SW480 (cell line): ENCODE data around the gene BACE2.
A peak's percentile ranks its signal among the peaks of the same experiment; 100 is the strongest.
"Not testable (repeated sequence)": the region's sequence is repeated elsewhere in the genome, so short reads cannot be mapped to it uniquely, and the experiment has no call there.

ENCODE experiments used
- DNase-seq: peaks from one replicate; pipeline ENCODE4 v3.0.0-alpha.2; 2016; ENCODE audit warnings: low spot score

The BACE2 gene

DNA sequence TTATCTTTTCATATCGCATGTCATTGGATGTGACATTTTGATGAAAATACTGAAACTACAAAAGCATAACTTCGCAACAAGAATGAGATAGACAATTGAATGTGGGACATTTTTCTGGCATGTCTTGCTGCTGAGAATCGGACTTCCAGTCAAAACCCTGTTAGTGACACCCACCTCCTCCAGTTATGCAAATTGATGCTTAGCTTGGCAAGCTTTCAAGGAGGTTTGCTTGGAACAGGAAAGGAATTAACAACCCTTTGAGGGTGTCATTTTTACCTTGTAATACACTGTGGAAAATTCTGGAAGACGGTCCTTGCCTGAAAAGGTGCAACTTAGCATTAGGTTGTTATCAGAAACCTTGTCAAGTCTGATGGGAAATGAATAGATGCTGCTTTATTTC is 109.9 kb downstream of the BACE2 start:
- no peak for DNase-seq

DNA sequence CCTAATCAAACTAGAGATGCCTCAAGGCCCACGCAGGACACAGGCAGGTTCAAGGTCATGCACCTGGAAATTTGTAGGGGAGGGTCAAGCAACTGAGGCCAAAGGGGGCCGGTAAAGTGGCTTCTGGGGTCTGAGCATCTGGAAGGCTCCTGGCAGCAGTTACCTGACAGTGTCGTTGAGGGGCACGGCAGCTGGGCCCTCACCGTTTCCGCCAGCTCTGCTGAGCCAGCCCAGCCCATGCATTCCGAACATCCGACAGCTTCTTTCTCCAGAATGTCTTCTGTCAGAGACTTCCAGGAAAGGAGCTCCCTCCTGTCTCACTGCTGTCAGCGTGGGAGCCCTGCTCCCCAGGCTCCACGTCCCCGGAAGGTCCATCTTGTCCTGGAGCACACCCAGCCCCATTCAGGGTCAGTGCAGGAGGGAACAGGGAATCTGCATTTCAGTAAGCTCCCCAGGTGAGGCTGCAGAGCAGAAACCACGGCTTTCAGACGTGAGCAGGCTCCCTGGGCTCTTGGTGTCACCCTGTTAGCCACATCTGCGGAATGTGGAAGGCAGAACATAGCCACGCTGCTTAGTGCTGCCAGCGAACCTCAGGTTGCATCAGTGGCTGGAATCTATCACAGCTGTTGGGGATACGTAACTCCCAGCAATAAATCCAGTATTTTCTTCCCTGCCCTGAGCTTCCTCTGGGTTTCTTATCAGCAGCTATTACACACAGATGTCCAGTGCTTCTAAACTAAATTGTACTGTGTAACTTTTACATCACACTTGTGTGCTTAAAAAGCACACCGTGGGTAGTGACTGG is 112.4 kb downstream of the BACE2 start:
- no peak for DNase-seq

DNA sequence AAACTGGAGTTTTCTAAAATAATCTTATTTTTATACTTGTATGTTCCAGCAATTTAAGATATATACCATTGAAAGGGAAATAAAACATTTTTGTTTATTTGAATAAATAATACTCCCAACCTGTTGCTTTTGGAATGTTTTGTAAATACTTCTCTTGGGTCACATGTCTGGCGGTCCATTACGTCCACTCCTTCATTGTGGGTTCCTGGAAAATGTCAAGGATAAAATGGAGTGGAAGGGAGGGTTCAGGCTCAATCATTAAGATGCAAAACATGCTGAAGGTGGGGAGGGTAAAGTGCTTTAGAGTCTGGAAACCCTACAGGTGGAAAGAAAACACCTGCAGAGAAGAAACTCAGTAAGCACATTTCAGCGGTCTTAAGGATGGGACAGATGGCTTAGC is 114.5 kb downstream of the BACE2 start:
- no peak for DNase-seq

DNA sequence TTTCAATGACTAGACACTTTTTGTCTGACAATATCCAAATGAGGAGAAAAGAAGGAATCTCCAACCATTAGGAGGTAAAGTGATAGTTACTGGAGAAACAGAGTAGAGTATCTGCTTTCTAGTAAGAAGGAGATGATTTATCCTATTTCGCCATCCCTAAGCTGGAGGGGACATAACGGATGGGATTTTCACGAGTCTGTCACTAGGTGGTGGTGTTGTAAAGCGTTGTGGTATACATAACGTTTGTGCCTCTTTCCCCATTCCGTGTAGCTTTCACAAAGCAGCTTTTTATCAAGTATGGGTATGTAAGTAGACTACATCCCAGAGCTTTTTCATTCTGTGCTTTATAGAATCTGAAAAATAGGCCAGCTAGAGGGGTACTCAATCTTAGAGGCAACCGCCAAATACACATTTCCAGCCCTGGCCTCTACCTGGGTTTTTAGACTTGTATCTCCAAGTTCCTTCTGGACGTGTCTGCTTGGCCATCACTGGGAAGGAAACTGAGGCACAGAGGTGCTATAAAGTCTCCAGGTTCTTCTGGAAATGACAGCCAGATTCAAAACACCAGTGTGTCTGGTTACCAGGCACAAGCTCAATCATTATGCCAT is 115.4 kb downstream of the BACE2 start:
- DNase-seq, result peak; percentile 87

GRCh38 chr21:41289431-41289830 is 121.5 kb downstream of the BACE2 start:
- DNase-seq, result no peak

DNA sequence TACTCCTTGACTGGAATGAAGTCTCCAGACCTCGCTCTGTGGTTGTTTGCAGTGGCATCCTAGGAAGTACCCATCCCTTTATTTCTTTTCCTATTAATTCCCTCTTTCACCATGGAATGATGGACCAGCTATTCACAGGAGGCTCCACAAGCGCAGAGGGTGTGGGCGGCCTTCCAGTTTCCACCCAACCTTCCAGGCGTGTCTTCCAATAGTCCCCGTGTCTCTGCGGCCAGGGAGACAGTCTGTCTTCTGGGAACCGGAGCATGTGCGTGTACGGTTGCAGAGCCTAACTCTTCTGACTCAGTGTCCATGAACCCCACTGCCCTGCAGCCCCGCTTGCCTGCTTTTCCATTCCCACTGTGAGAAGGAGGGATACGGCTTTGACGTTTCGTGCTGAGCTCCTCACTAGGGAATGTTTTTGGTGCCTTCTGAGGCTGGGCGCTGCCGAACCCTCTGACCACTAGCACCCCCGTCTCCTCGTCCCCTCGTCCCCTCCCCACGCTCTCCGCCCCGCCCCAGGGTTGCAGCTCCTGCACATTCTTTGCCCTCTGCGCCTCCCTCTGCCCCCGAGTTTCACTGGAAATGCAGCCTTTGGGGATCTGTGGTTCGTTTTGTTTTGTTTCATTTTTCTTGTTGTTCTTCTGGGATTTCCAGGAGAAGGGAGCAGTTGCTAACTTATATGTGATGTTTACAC is 122.3 kb downstream of the BACE2 start:
- no peak for DNase-seq

DNA sequence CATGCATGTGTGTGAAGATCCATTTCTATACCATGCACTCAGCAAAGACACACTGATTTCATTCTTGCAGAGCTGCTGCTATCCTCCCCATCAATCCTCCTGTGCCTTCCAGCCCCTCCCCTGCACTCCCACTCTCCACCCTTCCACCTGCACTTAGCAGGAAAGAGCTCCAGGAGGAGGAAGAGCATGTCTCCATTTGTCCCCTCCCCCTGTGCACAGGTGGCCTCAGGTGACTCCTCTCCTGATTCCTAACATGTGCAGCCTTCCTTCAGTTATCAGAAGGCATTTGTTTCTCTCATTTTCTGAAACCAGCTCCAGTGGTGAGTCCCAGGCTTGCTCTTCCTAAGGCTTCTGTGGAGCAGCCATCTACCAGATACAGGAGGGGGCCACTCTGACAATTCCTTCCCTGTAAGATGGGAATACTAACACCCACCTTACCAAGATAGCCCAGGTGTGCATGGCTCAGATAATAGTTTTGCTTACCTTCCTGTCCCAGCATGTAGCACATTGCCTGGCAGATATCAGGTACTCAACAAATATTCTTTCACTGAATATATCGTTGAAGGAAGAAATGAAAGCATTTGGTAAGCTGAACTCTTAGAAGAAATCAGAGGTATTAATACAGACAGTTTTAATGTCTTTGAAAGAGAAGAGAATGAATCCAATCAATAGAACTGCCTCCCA is 126.7 kb downstream of the BACE2 start:
- DNase-seq, result no peak

DNA sequence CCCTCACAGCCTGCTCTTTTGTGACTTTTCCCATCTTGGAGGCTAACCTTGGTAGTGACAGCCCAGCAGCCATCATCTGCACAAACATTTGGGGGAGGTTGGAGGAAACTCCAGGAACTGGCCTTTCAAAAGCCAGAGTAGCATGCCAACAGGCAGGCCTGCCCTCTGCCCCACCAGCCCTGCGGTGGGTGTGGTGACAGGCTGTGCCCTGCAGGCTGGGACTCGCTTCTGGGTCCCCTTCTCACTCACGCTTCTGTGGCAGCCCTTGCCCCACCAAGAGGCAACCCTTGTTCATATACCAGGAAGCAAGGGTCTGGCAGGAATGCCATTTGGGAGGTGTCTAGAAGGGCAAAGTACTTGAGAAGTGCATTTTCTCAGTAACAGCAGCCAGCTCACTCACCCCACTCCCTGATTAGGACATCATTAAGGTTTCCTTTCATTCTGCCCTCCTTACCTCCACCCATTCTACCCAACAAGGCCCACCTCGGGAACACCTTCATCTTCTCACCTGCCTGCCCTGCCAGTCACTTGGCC is 127.8 kb downstream of the BACE2 start:
- no peak for DNase-seq

DNA sequence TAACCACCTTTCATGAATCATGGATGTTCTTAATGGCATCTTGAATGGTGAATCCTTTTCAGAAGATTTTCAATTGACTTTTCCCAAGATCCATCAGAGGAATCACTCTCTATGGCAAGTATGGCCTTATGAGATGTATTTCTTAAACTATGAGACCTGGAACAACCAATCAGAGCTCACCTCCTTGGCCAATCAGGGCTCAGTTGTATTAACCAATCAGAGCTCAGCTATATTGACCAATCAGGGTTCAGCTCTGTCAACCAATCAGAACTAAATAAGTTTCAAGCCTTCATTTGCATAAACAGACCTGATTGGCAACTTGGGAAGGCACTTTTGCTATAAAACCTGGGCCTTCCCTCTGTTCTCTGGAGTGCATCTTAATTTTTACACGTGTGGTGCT is 135.0 kb downstream of the BACE2 start:
- DNase-seq, result no peak

DNA sequence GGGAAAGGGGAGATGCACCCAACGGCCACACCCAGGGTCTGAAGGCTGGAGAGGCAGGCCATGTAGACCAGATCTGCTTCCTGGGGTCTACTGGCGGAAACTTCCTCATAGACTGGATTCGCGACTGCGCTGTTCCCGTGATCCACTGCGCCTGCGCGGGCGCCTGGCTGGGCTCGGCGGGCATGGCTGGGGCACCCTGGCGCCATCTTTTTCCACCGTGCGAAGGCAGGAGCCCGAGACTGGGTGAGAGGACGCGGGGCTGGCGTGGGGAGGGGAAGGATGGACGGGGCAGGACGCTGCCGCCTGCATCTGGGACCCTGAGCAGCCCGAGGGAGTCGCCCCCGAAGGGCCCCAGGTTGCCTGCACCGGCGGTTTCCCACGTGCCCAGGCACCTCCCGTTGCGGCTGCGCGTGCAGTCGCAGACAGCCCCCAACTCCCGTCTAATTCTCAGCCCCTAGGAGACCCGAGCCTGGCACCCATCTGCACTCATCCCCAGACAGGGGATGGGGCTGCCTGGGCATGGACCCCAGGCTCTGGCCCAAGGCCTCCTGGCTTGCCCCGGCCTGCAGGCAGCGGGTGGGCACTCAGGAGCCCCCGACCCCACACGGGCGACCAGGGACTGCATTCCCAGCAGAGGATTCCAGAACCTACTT is 136.2 kb downstream of the BACE2 start:
- no peak for DNase-seq

GRCh38 chr21:41307219-41307618 is 139.3 kb downstream of the BACE2 start:
- DNase-seq, result no peak

- not testable (repeated sequence) for DNase-seq
Observed at GRCh38 chr21:41313285-41314164, 145.6 kb downstream of the BACE2 start.

- no peak for DNase-seq
Observed at GRCh38 chr21:41315726-41316125, 147.8 kb downstream of the BACE2 start.

DNA sequence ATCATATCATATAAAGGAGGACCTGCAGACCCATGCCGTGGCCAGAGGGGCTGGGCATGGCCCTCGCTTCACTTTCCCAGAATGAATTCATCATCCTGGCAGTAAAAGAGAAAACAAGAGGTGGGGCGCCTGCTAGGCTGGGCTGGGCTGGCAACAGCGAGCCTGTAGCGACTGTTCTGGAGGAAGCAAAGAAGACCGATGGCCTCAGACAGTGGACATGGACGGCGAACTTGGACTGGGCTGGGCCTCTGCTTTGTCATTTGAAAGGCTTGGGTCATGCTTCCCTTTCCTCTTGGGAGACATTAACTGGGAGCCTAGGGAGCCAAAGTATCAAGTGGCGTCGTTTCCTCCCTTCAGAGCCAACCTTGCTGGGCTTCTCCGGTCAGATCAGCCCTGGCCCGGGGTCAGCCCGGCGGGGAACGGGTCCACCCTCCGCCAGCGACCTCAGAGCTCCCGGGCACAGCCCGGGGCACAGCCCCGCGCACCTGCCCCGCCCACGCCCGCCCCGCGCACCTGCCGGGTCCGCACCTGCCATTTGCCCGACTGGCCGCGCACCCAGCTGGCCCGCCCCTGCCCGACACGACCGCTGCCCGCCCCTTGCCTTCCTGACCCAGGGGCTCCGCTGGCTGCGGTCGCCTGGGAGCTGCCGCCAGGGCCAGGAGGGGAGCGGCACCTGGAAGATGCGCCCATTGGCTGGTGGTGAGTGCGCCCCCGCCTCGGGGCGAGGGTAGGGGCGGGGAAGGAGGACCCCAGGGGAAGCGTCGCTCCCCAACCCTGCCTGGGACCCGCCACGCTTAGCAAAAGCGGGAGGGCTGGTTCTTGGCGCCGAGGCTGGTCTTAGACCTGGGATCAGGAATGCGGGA is 148.5 kb downstream of the BACE2 start, which contains the start of gene FAM3B:
Gene FAM3B, plus strand, starts transcription at position 602 of the 863 bp plus-strand sequence. Its CDS starts 79 bp downstream, at position 681.
- DNase-seq, result peak; percentile 27

GRCh38 chr21:41317063-41317392 is 149.1 kb downstream of the BACE2 start:
- no peak for DNase-seq

DNA sequence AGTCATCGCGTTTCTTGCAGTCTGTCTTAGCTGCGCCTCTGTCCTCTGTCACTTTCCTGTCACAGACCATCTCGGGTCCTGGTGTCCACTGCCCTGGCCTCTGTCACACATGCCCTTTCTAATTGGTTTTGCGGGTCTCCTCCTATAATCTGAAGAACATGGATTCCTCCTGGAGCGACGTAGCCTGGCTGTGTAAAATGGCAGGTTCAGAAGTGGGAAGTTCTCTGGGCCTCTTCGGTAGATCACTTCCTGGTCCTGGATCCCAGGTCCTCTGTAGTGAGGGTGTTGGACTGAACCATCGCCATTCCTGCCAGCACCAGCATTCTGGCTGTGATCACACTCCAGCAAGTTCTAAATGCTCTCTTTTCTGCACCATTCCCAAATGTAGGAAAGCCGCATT is 149.5 kb downstream of the BACE2 start:
- DNase-seq, result no peak

- no peak for DNase-seq
Observed at GRCh38 chr21:41318218-41318617, 150.3 kb downstream of the BACE2 start.

GRCh38 chr21:41319273-41319672 is 151.3 kb downstream of the BACE2 start:
- DNase-seq, result no peak

DNA sequence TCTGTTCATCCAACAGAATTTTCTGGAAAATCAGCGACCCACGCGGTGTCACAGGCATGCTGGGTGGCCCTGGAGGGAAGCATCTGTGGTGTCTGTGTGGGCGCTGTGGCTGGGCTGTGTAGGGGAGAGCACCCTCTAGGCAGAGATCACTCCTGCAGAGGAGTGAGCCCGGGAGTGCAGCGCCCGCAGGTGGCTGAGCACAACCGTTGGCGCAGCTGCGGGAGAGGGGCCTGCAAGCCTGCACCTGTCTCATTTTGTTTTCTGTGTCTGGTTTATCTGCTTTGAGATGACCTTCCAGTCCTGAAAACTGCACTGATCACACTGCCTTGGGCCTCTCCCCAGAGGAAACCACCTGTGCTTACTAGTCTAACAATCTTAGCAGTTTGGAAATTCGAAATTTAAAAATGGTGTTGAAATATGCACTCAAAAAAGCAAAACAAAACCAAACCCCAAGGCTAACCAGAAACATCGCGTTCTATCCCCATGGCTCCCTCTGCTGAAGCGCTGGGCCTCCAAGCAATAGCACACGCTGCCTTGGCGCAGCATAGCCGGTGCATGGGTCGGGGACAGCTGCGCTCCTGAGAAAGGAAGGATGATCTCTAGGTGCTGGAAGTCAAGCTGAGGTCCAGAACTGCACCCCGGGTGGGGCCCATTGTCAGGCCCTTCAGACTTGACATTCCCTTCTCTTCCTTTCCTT is 153.4 kb downstream of the BACE2 start:
- DNase-seq, result no peak
